Measurements from ENCODE around the gene PLEKHN1. TPM values are rescaled to one million over a fixed set of nuclear protein-coding genes. Genes with fewer than 3 reads are reported as not detected.

PLEKHN1 gene
- total RNA-seq, 1 experiment from 2014 or later: not detected

GRCh38 chr1:940107-941014 lies 25.9 kb upstream of the PLEKHN1 start:
- Histone ChIP-seq H3K27ac (ENCODE audit: low read depth, low read length, poor library complexity, severe bottlenecking) (peak overlapping the region; percentile 59), H3K9me3 (ENCODE audit: low read depth, low read length, poor library complexity, severe bottlenecking) (no peaks in the 10 kb centered on the region), H3K36me3 (ENCODE audit: insufficient read depth, low read length, poor library complexity, severe bottlenecking) (peaks cover 18% of the 10 kb centered on the region), H3K27me3 (replicated peaks; ENCODE audit: insufficient read depth, low read depth, low read length, poor library complexity) (no peaks in the 10 kb centered on the region), H3K4me3 (ENCODE audit: low read depth, low read length, poor library complexity, severe bottlenecking) (peak overlapping the region; percentile 45), H3K4me1 (ENCODE audit: insufficient read depth, low read length, poor library complexity, severe bottlenecking) (peaks cover 93% of the 10 kb centered on the region)
- ChIA-PET CTCF (interaction anchor here (0.6 to 1.0 kb wide), 4 partner anchors 12 to 66 kb away, joined by 3 to 5 read pairs (median 4); no protein-coding TSS in a partner anchor), POLR2A (ENCODE audit: low non-redundant PET) (interaction anchor here (0.7 kb wide), 1 partner anchor 14 kb away, joined by 9 read pairs; no protein-coding TSS in a partner anchor)
- intact Hi-C loops (cut with micrococcal nuclease; ENCODE audit: unreplicated experiment): loop anchor here (2.0 kb wide), 1 partner anchor 36 kb away; no protein-coding TSS in a partner anchor
- DNase-seq (ENCODE audit: low spot score): peak; percentile 93
- BruUV-seq (replicated peaks): no TSS peak
- TF ChIP-seq CTCF (conservative IDR thresholded peaks at IDR 0.05; ENCODE audit: low read depth, low read length) (no peak), EZH2 (IDR thresholded peaks at IDR 0.05; ENCODE audit: borderline replicate concordance, low read depth, low read length, poor library complexity, severe bottlenecking) (no peak)

GRCh38 chr1:941015-941587 lies 25.2 kb upstream of the PLEKHN1 start:
- no peak for DNase-seq (ENCODE audit: low spot score)
- intact Hi-C loops (cut with micrococcal nuclease; ENCODE audit: unreplicated experiment): loop anchor here (2.0 kb wide), 1 partner anchor 36 kb away; no protein-coding TSS in a partner anchor
- peak overlapping the region; percentile 45 for H3K4me3 ChIP-seq (ENCODE audit: low read depth, low read length, poor library complexity, severe bottlenecking)
- TF ChIP-seq EZH2 (IDR thresholded peaks at IDR 0.05; ENCODE audit: borderline replicate concordance, low read depth, low read length, poor library complexity, severe bottlenecking) (no peak), CTCF (conservative IDR thresholded peaks at IDR 0.05; ENCODE audit: low read depth, low read length) (no peak)
- CTCF ChIA-PET: interaction anchor here (0.6 to 1.0 kb wide), 3 partner anchors 13 to 66 kb away, joined by 3 to 5 read pairs (median 3); no protein-coding TSS in a partner anchor
- H3K27me3 ChIP-seq (replicated peaks; ENCODE audit: insufficient read depth, low read depth, low read length, poor library complexity): no peaks in the 10 kb centered on the region
- peaks cover 86% of the 10 kb centered on the region for H3K4me1 ChIP-seq (ENCODE audit: insufficient read depth, low read length, poor library complexity, severe bottlenecking)
- POLR2A ChIA-PET (ENCODE audit: low non-redundant PET): no interaction called here
- H3K9me3 ChIP-seq (ENCODE audit: low read depth, low read length, poor library complexity, severe bottlenecking): no peaks in the 10 kb centered on the region
- H3K36me3 ChIP-seq (ENCODE audit: insufficient read depth, low read length, poor library complexity, severe bottlenecking): peaks cover 24% of the 10 kb centered on the region
- no TSS peak for BruUV-seq (replicated peaks)
- H3K27ac ChIP-seq (ENCODE audit: low read depth, low read length, poor library complexity, severe bottlenecking): peak overlapping the region; percentile 59

- intact Hi-C loops (cut with micrococcal nuclease; ENCODE audit: unreplicated experiment): loop anchor here (2.0 kb wide), 1 partner anchor 37 kb away; no protein-coding TSS in a partner anchor
- H3K9me3 ChIP-seq (ENCODE audit: low read depth, low read length, poor library complexity, severe bottlenecking): no peaks in the 10 kb centered on the region
- no TSS peak for BruUV-seq (replicated peaks)
- H3K4me3 ChIP-seq (ENCODE audit: low read depth, low read length, poor library complexity, severe bottlenecking): peak overlapping the region; percentile 45
- TF ChIP-seq EZH2 (IDR thresholded peaks at IDR 0.05; ENCODE audit: borderline replicate concordance, low read depth, low read length, poor library complexity, severe bottlenecking): no peak
- TF ChIP-seq CTCF (conservative IDR thresholded peaks at IDR 0.05; ENCODE audit: low read depth, low read length): no peak
- H3K36me3 ChIP-seq (ENCODE audit: insufficient read depth, low read length, poor library complexity, severe bottlenecking): peaks cover 24% of the 10 kb centered on the region
- no peaks in the 10 kb centered on the region for H3K27me3 ChIP-seq (replicated peaks; ENCODE audit: insufficient read depth, low read depth, low read length, poor library complexity)
- peaks cover 79% of the 10 kb centered on the region for H3K4me1 ChIP-seq (ENCODE audit: insufficient read depth, low read length, poor library complexity, severe bottlenecking)
- peak overlapping the region; percentile 59 for H3K27ac ChIP-seq (ENCODE audit: low read depth, low read length, poor library complexity, severe bottlenecking)
- DNase-seq (ENCODE audit: low spot score): peak; percentile 97
- ChIA-PET POLR2A (ENCODE audit: low non-redundant PET) (interaction anchor here (0.7 kb wide), 1 partner anchor 58 kb away, joined by 6 read pairs; the partner anchor contains the start of gene HES4), CTCF (interaction anchor here (0.6 kb wide), 1 partner anchor 58 kb away, joined by 5 read pairs; the partner anchor contains the start of gene HES4)
Observed at GRCh38 chr1:941588-942383, 24.5 kb upstream of the PLEKHN1 start.

Measured in A673 (cell line).